SK-N-SH (cell line): Measurements from ENCODE around the gene BTBD18.

Experiments
- EP300 ChIP-seq, 2 experiments: IDR thresholded peaks; 2 replicates each; pipeline versions ENCODE4 v1.4.0 to v1.6.1; 2012; ENCODE audit warnings: borderline replicate concordance in 1 of 2, low read depth in 1 of 2, low read length in 1 of 2
- FOXM1 ChIP-seq: IDR thresholded peaks from 2 replicates; pipeline ENCODE4 v1.4.0; 2012; ENCODE audit warnings: low read depth, mild to moderate bottlenecking
- MEF2A ChIP-seq: IDR thresholded peaks from 2 replicates; pipeline ENCODE4 v1.4.0; 2012; ENCODE audit warnings: low read depth, borderline replicate concordance
- NFIC ChIP-seq: IDR thresholded peaks from 2 replicates; pipeline ENCODE4 v1.4.0; 2012; ENCODE audit warnings: borderline replicate concordance
- RAD21 ChIP-seq: IDR thresholded peaks from 2 replicates; pipeline ENCODE4 v1.6.1; 2012; ENCODE audit warnings: mild to moderate bottlenecking, low read length
- RCOR1 ChIP-seq: fragments of 150-350 bp; IDR thresholded peaks from 2 replicates; pipeline ENCODE4 v1.6.1; 2017; ENCODE audit warnings: antibody characterized with exemption, low read length
- RFX5 ChIP-seq: IDR thresholded peaks from 2 replicates; pipeline ENCODE4 v1.6.1; 2012; ENCODE audit warnings: mild to moderate bottlenecking, improper control_type of control experiment, low read length
- SIN3A ChIP-seq: IDR thresholded peaks from 2 replicates; pipeline ENCODE4 v1.6.1; 2012; ENCODE audit warnings: low read depth, mild to moderate bottlenecking, low read length, moderate library complexity, borderline replicate concordance
- SMC3 ChIP-seq: IDR thresholded peaks from 2 replicates; pipeline ENCODE4 v1.6.1; 2012; ENCODE audit warnings: low read depth, low read length, improper control_type of control experiment
- TAF1 ChIP-seq: IDR thresholded peaks from 2 replicates; pipeline ENCODE4 v1.6.1; 2012; ENCODE audit warnings: low read depth, mild to moderate bottlenecking, low read length, moderate library complexity, borderline replicate concordance
- TCF12 ChIP-seq: IDR thresholded peaks from 2 replicates; pipeline ENCODE4 v1.4.0; 2012
- TF ChIP-seq, protein P1 (sequence below): IDR thresholded peaks from 2 replicates; pipeline ENCODE4 v1.6.1; 2012; ENCODE audit warnings: mild to moderate bottlenecking, low read depth, low read length, moderate library complexity
- TF ChIP-seq, protein P2 (sequence below): fragments of 200-600 bp; sonication (generic); IDR thresholded peaks from 2 replicates; pipeline ENCODE4 v1.6.1; 2017; ENCODE audit warnings: antibody characterized with exemption, mild to moderate bottlenecking, moderate library complexity
- TF ChIP-seq, protein P3 (sequence below): IDR thresholded peaks from 2 replicates; pipeline ENCODE4 v1.4.0; 2012; ENCODE audit warnings: low read depth

DNA sequence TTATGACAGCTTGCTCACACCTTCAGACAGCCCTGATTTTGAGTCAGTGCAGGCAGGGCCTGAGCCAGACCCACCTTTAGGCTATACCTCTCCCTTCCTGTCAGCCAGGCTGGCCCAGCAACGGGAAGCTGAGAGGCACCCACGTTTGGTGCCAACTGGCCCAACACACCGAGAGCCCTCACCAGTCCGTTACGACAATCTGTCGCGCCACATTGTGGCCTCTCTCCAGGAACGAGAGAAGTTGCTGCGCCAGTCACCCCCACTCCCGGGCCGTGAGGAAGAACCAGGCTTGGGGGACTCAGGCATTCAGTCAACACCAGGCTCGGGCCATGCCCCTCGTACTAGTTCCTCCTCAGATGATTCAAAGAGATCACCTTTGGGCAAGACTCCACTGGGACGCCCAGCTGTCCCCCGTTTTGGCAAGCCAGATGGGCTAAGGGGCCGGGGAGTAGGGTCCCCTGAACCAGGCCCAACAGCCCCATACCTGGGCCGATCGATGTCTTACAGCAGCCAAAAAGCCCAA, 52.7 kb downstream of the BTBD18 start:
- TF ChIP-seq RCOR1 (no peak), SMC3 (no peak), FOXM1 (no peak), TAF1 (no peak), RFX5 (no peak), EP300 (IDR thresholded peaks at IDR 0.05; ENCODE audit: borderline replicate concordance in 1 of 2, low read depth in 1 of 2, low read length in 1 of 2) (no peak), RAD21 (no peak), NFIC (no peak), MEF2A (no peak), TCF12 (no peak), SIN3A (no peak)
- TF ChIP-seq, protein P1, sequence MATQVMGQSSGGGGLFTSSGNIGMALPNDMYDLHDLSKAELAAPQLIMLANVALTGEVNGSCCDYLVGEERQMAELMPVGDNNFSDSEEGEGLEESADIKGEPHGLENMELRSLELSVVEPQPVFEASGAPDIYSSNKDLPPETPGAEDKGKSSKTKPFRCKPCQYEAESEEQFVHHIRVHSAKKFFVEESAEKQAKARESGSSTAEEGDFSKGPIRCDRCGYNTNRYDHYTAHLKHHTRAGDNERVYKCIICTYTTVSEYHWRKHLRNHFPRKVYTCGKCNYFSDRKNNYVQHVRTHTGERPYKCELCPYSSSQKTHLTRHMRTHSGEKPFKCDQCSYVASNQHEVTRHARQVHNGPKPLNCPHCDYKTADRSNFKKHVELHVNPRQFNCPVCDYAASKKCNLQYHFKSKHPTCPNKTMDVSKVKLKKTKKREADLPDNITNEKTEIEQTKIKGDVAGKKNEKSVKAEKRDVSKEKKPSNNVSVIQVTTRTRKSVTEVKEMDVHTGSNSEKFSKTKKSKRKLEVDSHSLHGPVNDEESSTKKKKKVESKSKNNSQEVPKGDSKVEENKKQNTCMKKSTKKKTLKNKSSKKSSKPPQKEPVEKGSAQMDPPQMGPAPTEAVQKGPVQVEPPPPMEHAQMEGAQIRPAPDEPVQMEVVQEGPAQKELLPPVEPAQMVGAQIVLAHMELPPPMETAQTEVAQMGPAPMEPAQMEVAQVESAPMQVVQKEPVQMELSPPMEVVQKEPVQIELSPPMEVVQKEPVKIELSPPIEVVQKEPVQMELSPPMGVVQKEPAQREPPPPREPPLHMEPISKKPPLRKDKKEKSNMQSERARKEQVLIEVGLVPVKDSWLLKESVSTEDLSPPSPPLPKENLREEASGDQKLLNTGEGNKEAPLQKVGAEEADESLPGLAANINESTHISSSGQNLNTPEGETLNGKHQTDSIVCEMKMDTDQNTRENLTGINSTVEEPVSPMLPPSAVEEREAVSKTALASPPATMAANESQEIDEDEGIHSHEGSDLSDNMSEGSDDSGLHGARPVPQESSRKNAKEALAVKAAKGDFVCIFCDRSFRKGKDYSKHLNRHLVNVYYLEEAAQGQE: no peak
- TF ChIP-seq, protein P2, sequence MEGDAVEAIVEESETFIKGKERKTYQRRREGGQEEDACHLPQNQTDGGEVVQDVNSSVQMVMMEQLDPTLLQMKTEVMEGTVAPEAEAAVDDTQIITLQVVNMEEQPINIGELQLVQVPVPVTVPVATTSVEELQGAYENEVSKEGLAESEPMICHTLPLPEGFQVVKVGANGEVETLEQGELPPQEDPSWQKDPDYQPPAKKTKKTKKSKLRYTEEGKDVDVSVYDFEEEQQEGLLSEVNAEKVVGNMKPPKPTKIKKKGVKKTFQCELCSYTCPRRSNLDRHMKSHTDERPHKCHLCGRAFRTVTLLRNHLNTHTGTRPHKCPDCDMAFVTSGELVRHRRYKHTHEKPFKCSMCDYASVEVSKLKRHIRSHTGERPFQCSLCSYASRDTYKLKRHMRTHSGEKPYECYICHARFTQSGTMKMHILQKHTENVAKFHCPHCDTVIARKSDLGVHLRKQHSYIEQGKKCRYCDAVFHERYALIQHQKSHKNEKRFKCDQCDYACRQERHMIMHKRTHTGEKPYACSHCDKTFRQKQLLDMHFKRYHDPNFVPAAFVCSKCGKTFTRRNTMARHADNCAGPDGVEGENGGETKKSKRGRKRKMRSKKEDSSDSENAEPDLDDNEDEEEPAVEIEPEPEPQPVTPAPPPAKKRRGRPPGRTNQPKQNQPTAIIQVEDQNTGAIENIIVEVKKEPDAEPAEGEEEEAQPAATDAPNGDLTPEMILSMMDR: no peak
- TF ChIP-seq, protein P3, sequence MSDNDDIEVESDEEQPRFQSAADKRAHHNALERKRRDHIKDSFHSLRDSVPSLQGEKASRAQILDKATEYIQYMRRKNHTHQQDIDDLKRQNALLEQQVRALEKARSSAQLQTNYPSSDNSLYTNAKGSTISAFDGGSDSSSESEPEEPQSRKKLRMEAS: no peak
